ENCODE data around the gene EREG.

EREG gene

DNA sequence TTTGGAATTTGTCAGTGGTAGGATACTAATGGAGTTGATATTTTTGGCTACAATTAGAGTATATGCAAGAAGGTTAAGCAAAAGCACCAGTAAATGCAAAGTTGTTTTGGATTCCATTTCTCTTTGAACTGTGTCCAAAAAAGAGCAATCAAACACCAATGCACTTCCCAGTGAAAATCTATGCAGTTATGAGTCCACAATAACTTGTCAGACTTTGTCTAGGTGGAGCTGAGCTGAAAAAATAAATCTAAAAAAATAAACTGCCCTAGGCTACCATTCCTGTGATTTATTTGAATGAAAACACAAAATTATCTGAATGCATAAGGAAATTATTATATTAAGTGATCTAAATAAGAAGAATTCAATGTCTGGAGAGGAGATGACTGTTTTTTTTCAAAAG is 42.9 kb downstream of the EREG start:
- H3K4me3 ChIP-seq (ENCODE audit: low read depth, low read length): no peak overlapping the region
- TF ChIP-seq, protein P1, sequence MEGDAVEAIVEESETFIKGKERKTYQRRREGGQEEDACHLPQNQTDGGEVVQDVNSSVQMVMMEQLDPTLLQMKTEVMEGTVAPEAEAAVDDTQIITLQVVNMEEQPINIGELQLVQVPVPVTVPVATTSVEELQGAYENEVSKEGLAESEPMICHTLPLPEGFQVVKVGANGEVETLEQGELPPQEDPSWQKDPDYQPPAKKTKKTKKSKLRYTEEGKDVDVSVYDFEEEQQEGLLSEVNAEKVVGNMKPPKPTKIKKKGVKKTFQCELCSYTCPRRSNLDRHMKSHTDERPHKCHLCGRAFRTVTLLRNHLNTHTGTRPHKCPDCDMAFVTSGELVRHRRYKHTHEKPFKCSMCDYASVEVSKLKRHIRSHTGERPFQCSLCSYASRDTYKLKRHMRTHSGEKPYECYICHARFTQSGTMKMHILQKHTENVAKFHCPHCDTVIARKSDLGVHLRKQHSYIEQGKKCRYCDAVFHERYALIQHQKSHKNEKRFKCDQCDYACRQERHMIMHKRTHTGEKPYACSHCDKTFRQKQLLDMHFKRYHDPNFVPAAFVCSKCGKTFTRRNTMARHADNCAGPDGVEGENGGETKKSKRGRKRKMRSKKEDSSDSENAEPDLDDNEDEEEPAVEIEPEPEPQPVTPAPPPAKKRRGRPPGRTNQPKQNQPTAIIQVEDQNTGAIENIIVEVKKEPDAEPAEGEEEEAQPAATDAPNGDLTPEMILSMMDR (IDR thresholded peaks at IDR 0.05; ENCODE audit: borderline replicate concordance, insufficient read depth, low read depth, low read length): no peak

DNA sequence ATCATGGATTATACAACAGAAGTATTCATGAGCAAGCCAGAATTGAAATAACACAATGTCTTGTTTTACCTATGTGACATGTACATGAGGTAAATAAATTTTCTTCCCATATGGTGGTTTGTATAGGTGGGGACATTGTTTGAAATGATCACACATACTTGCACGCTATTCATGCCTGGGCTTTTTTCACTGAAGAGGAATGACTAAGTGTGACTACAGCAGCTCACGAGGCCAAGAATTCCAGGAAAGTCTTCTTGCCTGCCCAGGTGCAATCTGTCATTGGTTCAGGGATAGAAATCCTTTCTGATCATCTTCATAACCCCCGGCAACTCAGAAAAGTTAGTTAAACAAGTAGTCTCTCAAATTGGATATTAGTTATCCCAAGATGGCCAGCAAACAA is 43.7 kb downstream of the EREG start:
- H3K4me3 ChIP-seq (ENCODE audit: low read depth, low read length): no peak overlapping the region
- TF ChIP-seq, protein P1 (IDR thresholded peaks at IDR 0.05; ENCODE audit: borderline replicate concordance, insufficient read depth, low read depth, low read length): no peak

DNA sequence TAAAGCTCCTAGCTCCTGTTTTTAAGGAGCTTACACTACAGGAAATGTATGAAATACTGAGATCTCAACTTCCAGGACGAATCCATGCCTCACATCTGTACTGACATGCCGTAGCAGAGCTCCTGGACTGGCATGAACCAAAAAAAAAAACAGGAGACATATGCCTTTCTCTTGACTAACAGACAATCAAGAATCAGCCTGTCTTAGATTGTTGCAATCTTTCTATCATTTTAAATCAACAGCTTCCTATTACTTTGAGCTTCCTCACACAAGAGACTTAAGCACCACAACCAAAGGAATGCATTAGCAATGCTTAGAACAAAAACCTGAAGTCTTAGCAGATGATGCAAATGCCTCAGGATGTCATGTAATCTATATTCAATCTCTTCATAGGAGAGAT is 45.3 kb downstream of the EREG start:
- H3K4me3 ChIP-seq (ENCODE audit: low read depth, low read length): no peak overlapping the region
- TF ChIP-seq, protein P1 (IDR thresholded peaks at IDR 0.05; ENCODE audit: borderline replicate concordance, insufficient read depth, low read depth, low read length): no peak

DNA sequence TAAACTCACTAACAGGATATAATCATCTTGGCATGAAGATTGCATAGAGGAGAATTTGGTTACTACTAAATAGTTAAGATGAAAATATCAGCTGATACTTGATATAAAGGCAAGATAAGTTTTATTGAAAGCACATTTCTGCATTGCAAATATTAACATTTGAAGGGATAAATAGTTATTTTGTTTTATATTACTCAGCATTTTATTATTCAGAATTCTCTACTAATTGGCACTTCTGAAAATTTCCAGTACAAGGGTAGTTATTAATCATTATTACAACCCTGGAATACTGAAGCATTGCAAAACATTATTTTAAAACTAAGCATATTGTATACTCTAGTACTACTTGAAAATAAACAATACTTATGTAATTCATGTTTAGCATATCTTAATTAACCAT is 47.3 kb downstream of the EREG start:
- TF ChIP-seq, protein P1 (IDR thresholded peaks at IDR 0.05; ENCODE audit: borderline replicate concordance, insufficient read depth, low read depth, low read length): no peak
- H3K4me3 ChIP-seq (ENCODE audit: low read depth, low read length): no peak overlapping the region

DNA sequence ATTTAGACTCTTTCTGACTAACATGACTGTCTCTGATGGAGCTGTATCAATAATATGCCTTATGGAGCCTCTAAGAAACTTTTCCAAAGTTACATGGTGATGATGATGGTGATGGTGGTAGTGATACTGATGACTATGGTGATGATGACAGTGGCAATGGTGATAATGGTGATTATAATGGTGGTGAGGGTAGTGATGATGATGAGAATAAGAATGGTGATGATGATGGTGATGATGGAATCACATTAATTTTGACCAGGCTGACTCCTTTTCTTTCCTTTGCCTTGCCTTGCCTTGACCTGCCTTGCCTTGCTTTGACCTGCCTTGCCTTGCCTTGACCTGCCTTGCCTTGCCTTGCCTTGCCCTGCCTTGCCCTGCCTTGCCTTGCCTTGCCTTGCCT is 48.3 kb downstream of the EREG start:
- TF ChIP-seq, protein P1 (IDR thresholded peaks at IDR 0.05; ENCODE audit: borderline replicate concordance, insufficient read depth, low read depth, low read length): no peak
- no peak overlapping the region for H3K4me3 ChIP-seq (ENCODE audit: low read depth, low read length)

DNA sequence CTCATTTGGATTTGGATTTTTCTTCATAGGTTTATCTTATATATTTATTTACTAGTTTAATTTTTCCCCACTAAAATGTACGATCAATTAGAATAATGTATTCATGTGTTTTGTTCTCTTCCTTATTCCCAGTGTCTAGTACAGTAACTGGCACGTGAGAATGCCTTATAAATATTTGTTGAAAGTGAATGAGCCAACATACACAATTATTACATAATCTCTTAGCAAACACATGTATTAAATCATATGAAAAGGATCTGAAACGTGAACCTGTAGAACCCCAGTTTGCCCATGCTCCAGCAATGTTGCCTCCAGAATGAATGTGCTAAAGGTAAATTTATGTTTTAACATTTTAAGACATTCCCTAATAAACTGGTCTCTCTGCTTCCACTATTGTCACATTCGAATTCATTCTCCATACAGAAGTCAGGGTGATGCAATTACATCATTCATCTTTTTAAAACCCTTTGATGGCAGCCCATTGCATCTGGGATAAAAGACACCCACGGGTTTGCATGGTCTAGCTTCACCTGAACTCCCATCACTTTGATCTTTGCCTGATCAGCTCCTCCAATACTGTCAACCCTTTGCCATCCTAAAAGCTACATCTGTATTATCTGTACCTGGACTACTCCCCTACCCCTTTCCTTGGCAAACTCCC is 49.3 kb downstream of the EREG start:
- TF ChIP-seq, protein P1 (IDR thresholded peaks at IDR 0.05; ENCODE audit: borderline replicate concordance, insufficient read depth, low read depth, low read length): no peak
- no peak overlapping the region for H3K4me3 ChIP-seq (ENCODE audit: low read depth, low read length)

DNA sequence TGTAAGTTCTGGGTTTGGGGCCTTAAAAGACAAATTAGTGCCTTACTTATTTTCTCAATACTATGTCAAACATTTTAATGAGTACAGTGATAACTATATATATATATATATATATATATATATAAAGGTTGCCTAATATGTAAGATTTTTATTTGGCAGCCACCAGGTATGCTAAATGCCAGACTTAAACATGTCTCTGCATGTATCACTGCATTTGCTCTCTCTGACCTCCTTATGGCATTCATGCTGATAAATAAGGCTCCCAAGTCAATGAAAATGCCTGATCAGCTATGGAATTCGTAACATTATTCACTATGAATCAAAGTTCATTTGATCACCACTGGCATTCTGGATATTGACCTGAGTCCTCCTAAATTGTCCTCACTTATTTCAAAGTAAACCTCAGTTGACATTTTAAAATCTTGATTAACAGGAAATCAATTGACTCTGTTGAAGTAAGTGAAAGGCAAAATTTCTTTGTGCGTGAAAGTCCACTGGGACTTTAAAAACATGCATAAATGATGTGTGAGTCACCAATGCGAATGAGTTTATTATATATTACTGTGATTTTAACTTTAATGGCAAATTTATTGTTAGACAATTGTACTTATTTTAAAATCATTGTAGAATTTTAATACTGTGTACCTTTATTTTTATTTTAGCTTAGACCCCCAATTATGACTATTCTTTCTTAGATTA is 50.8 kb downstream of the EREG start:
- TF ChIP-seq, protein P1 (IDR thresholded peaks at IDR 0.05; ENCODE audit: borderline replicate concordance, insufficient read depth, low read depth, low read length): no peak
- H3K4me3 ChIP-seq (ENCODE audit: low read depth, low read length): no peak overlapping the region
